ENCODE data around the gene NRL. TPM values are rescaled to one million over a fixed set of nuclear protein-coding genes. Genes with fewer than 3 reads are reported as not detected.
"Not testable (repeated sequence)": the region's sequence is repeated elsewhere in the genome, so short reads cannot be mapped to it uniquely, and the experiment has no call there.

The NRL gene
- total RNA-seq, 1 donor from 2014 or later, result 2.0 TPM

GRCh38 chr14:24040692-24041091 lies 74.1 kb downstream of the NRL start:
- Histone ChIP-seq H3K36me3 (no peaks in the 10 kb centered on the region), H3K4me3 (no peak overlapping the region), H3K4me1 (peaks cover 7% of the 10 kb centered on the region), H3K9me3 (no peaks in the 10 kb centered on the region), H3K27me3 (ENCODE audit: low read depth) (no peaks in the 10 kb centered on the region), H3K27ac (no peak overlapping the region)
- DNase-seq (no peak), ATAC-seq (no peak)
- TF ChIP-seq, protein P1, sequence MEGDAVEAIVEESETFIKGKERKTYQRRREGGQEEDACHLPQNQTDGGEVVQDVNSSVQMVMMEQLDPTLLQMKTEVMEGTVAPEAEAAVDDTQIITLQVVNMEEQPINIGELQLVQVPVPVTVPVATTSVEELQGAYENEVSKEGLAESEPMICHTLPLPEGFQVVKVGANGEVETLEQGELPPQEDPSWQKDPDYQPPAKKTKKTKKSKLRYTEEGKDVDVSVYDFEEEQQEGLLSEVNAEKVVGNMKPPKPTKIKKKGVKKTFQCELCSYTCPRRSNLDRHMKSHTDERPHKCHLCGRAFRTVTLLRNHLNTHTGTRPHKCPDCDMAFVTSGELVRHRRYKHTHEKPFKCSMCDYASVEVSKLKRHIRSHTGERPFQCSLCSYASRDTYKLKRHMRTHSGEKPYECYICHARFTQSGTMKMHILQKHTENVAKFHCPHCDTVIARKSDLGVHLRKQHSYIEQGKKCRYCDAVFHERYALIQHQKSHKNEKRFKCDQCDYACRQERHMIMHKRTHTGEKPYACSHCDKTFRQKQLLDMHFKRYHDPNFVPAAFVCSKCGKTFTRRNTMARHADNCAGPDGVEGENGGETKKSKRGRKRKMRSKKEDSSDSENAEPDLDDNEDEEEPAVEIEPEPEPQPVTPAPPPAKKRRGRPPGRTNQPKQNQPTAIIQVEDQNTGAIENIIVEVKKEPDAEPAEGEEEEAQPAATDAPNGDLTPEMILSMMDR (IDR thresholded peaks at IDR 0.05), result no peak
- intact Hi-C loops (cut with DNase I), result no loop called here

- ATAC-seq, result no peak
- H3K27ac ChIP-seq, result no peak overlapping the region
- DNase-seq, result no peak
- no peaks in the 10 kb centered on the region for H3K36me3 ChIP-seq
- H3K4me1 ChIP-seq, result peaks cover 8% of the 10 kb centered on the region
- H3K4me3 ChIP-seq, result no peak overlapping the region
- intact Hi-C loops (cut with DNase I), result no loop called here
- H3K9me3 ChIP-seq, result no peaks in the 10 kb centered on the region
- TF ChIP-seq, protein P1 (IDR thresholded peaks at IDR 0.05), result no peak
- H3K27me3 ChIP-seq (ENCODE audit: low read depth), result no peaks in the 10 kb centered on the region
Measured at GRCh38 chr14:24038686-24039085, 76.1 kb downstream of the NRL start.

GRCh38 chr14:24037658-24038037 lies 77.1 kb downstream of the NRL start:
- intact Hi-C loops (cut with DNase I), result no loop called here
- H3K4me1 ChIP-seq, result peaks cover 8% of the 10 kb centered on the region
- no peaks in the 10 kb centered on the region for H3K27me3 ChIP-seq (ENCODE audit: low read depth)
- DNase-seq (no peak), ATAC-seq (no peak)
- H3K9me3 ChIP-seq, result peaks cover 3% of the 10 kb centered on the region
- H3K4me3 ChIP-seq, result no peak overlapping the region
- H3K36me3 ChIP-seq, result no peaks in the 10 kb centered on the region
- TF ChIP-seq, protein P1 (IDR thresholded peaks at IDR 0.05), result no peak
- H3K27ac ChIP-seq, result no peak overlapping the region

GRCh38 chr14:24036963-24037657 lies 77.6 kb downstream of the NRL start:
- H3K36me3 ChIP-seq; H3K9me3 ChIP-seq; ATAC-seq; DNase-seq; H3K4me1 ChIP-seq; H3K27me3 ChIP-seq (ENCODE audit: low read depth); intact Hi-C loops (cut with DNase I): not testable (repeated sequence)
- H3K27ac ChIP-seq, result peak overlapping the region; percentile 92
- H3K4me3 ChIP-seq, result peak overlapping the region; percentile 77

DNA sequence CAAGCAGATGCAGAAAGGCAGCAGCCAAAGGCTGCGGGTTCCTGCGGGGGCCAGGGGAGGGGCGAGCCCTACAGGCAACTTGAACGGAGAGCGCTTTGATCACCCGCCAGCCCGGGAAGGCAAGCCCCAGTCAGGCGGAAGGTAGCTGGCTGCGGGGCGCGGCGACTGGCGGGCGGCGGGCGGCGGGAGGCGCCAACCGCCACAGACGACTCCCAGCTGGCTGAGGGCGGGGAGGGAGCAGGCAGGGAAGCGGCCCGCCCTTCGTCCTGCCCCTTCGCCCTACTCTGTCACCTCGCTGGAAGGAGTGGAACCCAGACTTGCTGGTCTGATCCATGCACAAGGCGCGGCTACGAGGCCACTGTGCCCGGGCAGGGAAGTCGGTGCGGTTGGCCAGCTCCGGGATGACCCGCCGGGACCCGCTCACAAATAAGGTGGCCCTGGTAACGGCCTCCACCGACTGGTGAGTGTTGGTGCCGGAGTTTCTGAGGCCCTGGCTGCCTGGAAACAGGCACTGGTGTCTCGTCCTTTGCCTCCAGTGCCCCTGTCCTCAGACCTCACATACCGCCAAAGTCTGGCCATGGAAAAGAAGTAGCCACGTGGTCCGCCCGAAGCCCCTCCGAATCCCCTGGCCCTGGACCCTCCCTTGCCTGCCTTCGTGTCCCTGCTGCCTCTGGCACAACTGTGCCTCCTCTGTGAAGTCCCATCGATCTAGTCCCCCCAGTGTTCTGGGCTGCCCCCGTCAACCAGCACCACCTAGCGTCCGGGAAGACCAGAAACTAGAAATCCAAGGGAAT lies 78.4 kb downstream of the NRL start:
- intact Hi-C loops (cut with DNase I), result no loop called here
- TF ChIP-seq, protein P1 (IDR thresholded peaks at IDR 0.05), result peak; percentile 64
- no peaks in the 10 kb centered on the region for H3K36me3 ChIP-seq

DNA sequence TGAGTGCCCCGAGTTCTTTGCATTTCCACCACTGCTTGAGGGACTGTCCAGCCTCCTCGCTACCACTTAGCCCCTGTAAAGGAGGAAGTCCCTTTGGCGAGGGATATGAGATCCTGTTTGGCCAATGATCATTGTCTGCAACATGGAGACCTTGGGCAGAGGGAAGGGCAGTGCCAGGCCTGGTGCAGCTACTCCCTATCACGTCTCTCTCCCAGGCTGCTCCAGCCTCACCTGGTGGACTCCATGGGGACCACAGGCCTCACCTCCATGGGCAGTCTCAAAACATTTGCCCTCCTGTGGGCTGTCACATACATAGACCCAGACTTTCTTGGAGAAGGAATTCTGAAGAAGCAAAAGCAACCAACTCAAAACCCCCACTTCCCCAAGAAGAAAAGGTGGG lies 79.0 kb downstream of the NRL start:
- H3K27me3 ChIP-seq (ENCODE audit: low read depth); DNase-seq; H3K4me1 ChIP-seq; intact Hi-C loops (cut with DNase I); H3K36me3 ChIP-seq: not testable (repeated sequence)
- peaks cover 11% of the 10 kb centered on the region for H3K9me3 ChIP-seq
- ATAC-seq, result peak; percentile 45 to 53
- H3K27ac ChIP-seq, result peak overlapping the region; percentile 92
- H3K4me3 ChIP-seq, result peak overlapping the region; percentile 77

More for the DNA sequence above, 78.4 kb downstream of the NRL start:
- Histone ChIP-seq H3K4me1 (peaks cover 8% of the 10 kb centered on the region), H3K9me3 (peaks cover 11% of the 10 kb centered on the region), H3K4me3 (peak overlapping the region; percentile 77), H3K27ac (peak overlapping the region; percentile 92), H3K27me3 (ENCODE audit: low read depth) (no peaks in the 10 kb centered on the region)
- DNase-seq (peak; percentile 92), ATAC-seq (peak; percentile 96 to 97)

Data from lower lobe of right lung (tissue), 2 donors.